Activated T-cell treated with anti-CD3 and anti-CD28 coated beads, Interleukin-2, amount 50 U/mL, for 24 hours (primary cell): ENCODE measurements around the gene INPP5D.
"Not testable (repeated sequence)": the region's sequence is repeated elsewhere in the genome, so short reads cannot be mapped to it uniquely, and the experiment has no call there.

Experiments
- DNase-seq: peaks from one replicate; pipeline ENCODE4 v3.0.0-alpha.2; 2020
- H3K27ac Mint-ChIP-seq: 2 replicates; pipeline ENCODE4 v1.8.0; 2020; ENCODE audit warnings: mild to moderate bottlenecking, mixed read lengths
- H3K27me3 Mint-ChIP-seq: 2 replicates; pipeline ENCODE4 v1.8.0; 2020; ENCODE audit warnings: mixed read lengths
- H3K36me3 Mint-ChIP-seq: 2 replicates; pipeline ENCODE4 v1.8.0; 2020; ENCODE audit warnings: low read depth, mixed read lengths
- H3K4me1 Mint-ChIP-seq: 2 replicates; pipeline ENCODE4 v1.8.0; 2020; ENCODE audit warnings: low read depth, mixed read lengths
- H3K4me3 Mint-ChIP-seq: 2 replicates; pipeline ENCODE4 v1.8.0; 2020; ENCODE audit warnings: mild to moderate bottlenecking, moderate library complexity, mixed read lengths
- H3K9me3 Mint-ChIP-seq: 2 replicates; pipeline ENCODE4 v1.8.0; 2020; ENCODE audit warnings: mixed read lengths

Gene INPP5D

DNA sequence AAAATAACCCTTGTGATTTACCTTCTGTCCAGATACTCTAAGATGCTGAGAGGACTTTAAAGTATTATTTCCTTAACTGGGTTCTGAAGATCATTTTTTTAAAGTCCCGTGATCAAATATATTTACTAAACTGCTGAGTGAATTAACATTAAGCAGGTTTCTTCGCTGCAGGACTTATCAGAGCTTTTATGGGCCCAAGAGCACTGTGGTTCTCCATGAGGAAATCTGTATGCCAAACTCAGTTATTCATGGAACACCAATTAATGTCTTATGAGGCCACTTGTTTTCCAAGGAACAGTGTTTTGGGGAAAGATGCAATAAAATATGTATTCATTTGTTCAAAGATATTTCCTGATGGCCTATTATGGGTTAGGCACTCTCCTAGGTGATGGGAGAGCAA lies 111.2 kb downstream of the INPP5D start:
- no peaks in the 10 kb centered on the region for H3K4me1 Mint-ChIP-seq
- H3K27ac Mint-ChIP-seq, result peak overlapping the region; percentile 35
- no peaks in the 10 kb centered on the region for H3K27me3 Mint-ChIP-seq
- no peak overlapping the region for H3K4me3 Mint-ChIP-seq
- H3K36me3 Mint-ChIP-seq, result peaks cover 78% of the 10 kb centered on the region
- no peaks in the 10 kb centered on the region for H3K9me3 Mint-ChIP-seq
- no peak for DNase-seq

- Mint-ChIP-seq H3K9me3 (no peaks in the 10 kb centered on the region), H3K36me3 (peaks cover 84% of the 10 kb centered on the region), H3K4me1 (no peaks in the 10 kb centered on the region), H3K27me3 (no peaks in the 10 kb centered on the region), H3K27ac (no peak overlapping the region), H3K4me3 (no peak overlapping the region)
- no peak for DNase-seq
Measured at GRCh38 chr2:233173115-233173514, 113.0 kb downstream of the INPP5D start.

GRCh38 chr2:233174137-233174536 lies 114.0 kb downstream of the INPP5D start:
- no peaks in the 10 kb centered on the region for H3K4me1 Mint-ChIP-seq
- H3K36me3 Mint-ChIP-seq, result peaks cover 83% of the 10 kb centered on the region
- no peaks in the 10 kb centered on the region for H3K27me3 Mint-ChIP-seq
- H3K9me3 Mint-ChIP-seq, result no peaks in the 10 kb centered on the region
- no peak for DNase-seq
- H3K27ac Mint-ChIP-seq, result no peak overlapping the region
- H3K4me3 Mint-ChIP-seq, result no peak overlapping the region

DNA sequence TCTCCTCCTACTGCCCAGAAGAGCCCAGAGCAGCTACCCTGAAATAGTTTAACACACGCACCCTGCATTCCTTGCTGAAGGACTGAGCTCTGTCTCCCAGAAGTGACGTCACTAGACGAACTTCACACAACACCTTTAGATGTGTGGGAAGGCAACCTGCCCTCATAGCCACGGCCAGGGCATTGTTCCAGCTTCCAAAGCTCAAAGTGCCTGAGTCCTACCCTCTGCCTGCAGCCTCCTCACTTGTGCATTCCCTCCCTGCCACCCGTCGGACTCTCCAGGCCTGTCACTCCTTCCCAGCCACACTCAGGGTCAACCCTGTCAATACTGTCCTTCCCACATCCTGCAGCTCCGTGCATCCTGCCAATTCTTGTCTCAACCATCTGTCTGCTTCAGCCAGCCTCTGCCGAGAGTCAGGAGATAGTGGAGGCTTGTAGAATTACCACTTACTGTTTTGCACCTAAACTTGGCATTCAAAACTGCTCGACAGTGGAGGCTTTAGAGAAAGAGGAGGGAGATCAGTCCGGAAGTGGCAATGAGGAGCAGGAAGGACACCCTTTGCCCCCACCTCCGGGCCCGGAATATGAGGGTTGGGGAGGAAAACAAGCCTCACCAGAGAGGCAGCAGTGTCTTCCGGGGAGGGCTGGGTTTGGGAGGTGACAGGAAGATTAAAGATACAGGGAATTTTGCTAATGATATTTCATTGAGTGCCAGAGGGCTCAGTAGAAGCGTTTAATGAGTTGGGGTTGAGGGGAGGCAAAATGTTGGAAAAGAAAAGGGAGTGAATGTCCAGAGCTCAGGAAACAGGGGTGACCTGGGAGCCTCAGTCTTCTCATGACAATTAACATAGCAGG lies 119.1 kb downstream of the INPP5D start:
- Mint-ChIP-seq H3K27ac (peak overlapping the region; percentile 84), H3K4me3 (no peak overlapping the region), H3K9me3 (no peaks in the 10 kb centered on the region), H3K36me3 (peaks cover 84% of the 10 kb centered on the region), H3K27me3 (no peaks in the 10 kb centered on the region), H3K4me1 (no peaks in the 10 kb centered on the region)
- DNase-seq, result no peak

DNA sequence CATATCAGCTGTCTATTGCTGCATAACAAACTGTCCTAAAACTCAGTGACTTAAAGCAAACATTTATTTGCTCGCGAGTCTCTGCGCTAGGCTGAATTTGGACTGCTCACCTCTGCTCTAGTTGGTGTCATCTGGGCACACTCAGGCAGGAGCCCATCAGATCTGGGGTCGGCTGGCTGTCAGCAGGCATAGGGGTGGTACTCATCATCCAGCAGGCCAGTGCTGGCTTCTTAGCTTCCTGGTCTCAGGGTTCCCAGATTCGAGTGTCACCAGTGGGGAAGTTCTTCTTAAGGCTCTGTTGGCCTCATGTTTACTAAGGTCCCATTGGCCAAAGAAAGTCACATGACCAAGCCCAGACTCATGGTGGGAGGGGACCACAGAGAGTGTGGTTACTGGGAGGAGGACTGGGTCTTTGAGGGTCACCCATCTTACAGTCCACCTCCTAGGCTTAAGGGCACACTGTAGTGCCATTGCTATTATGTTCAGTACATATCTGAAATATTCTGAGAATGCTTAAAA lies 119.8 kb downstream of the INPP5D start:
- DNase-seq, result no peak
- no peaks in the 10 kb centered on the region for H3K27me3 Mint-ChIP-seq
- no peaks in the 10 kb centered on the region for H3K9me3 Mint-ChIP-seq
- no peak overlapping the region for H3K4me3 Mint-ChIP-seq
- H3K27ac Mint-ChIP-seq, result peak overlapping the region; percentile 84
- peaks cover 87% of the 10 kb centered on the region for H3K36me3 Mint-ChIP-seq
- H3K4me1 Mint-ChIP-seq, result no peaks in the 10 kb centered on the region

DNA sequence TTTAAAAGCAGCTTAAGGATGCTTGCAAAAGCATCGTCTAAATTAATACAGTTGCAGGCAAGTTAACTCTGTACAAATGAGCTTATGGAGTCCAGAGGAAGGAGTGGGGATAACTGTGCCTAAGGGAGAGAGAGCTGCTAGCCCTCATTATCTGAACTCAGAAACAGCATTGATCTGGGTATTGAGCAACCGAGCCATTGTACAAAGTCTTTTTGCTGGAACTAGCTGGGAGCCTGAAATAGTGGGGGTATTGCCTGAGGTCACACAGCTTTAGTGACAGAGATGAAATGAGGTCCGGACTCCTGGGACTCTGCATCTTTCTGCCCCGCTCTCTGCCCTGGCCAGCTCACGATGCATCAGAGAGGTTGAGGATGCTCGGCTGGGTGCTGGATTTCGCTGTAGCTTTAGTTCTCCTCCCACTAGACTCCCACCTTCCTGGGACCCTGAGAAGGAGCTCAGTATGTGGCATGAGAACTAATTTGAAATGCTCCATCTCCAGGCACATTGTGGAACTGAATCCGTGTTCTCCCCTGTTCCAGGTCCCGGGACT lies 123.8 kb downstream of the INPP5D start:
- DNase-seq, result no peak
- no peaks in the 10 kb centered on the region for H3K4me1 Mint-ChIP-seq
- peaks cover 94% of the 10 kb centered on the region for H3K36me3 Mint-ChIP-seq
- H3K27me3 Mint-ChIP-seq, result no peaks in the 10 kb centered on the region
- H3K27ac Mint-ChIP-seq, result peak overlapping the region; percentile 76
- no peak overlapping the region for H3K4me3 Mint-ChIP-seq
- H3K9me3 Mint-ChIP-seq, result no peaks in the 10 kb centered on the region

- no peaks in the 10 kb centered on the region for H3K4me1 Mint-ChIP-seq
- no peak overlapping the region for H3K4me3 Mint-ChIP-seq
- DNase-seq, result no peak
- peaks cover 94% of the 10 kb centered on the region for H3K36me3 Mint-ChIP-seq
- H3K9me3 Mint-ChIP-seq, result no peaks in the 10 kb centered on the region
- H3K27me3 Mint-ChIP-seq, result no peaks in the 10 kb centered on the region
- H3K27ac Mint-ChIP-seq, result peak overlapping the region; percentile 76
Measured at GRCh38 chr2:233184669-233185068, 124.5 kb downstream of the INPP5D start.

DNA sequence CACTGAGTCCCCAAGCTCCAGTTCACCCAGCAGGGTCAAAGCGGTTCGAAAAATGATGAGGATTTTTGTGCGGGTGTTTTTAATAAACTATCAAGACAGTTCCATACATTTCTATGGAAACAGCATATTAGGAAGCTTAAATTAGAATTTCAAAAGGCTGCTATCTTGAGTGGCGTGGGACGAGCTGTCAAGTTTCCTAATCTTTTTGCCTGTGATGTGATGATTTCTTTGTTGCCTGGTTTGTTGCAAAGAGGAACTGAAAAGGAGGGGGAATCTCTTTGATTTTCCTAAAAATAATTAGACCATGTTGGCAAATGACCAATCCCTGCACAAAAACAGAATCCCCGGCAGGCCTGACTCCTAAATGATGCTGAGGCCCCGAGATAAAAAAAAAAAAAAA lies 125.2 kb downstream of the INPP5D start:
- no peak for DNase-seq
- Mint-ChIP-seq H3K27ac (peak overlapping the region; percentile 76), H3K4me1 (no peaks in the 10 kb centered on the region), H3K27me3 (no peaks in the 10 kb centered on the region), H3K9me3 (no peaks in the 10 kb centered on the region), H3K36me3 (peaks cover 94% of the 10 kb centered on the region), H3K4me3 (no peak overlapping the region)

GRCh38 chr2:233185963-233186362 lies 125.8 kb downstream of the INPP5D start:
- Mint-ChIP-seq H3K4me3 (no peak overlapping the region), H3K9me3 (no peaks in the 10 kb centered on the region), H3K36me3 (peaks cover 97% of the 10 kb centered on the region), H3K4me1 (no peaks in the 10 kb centered on the region), H3K27ac (peak overlapping the region; percentile 76), H3K27me3 (no peaks in the 10 kb centered on the region)
- DNase-seq, result no peak

DNA sequence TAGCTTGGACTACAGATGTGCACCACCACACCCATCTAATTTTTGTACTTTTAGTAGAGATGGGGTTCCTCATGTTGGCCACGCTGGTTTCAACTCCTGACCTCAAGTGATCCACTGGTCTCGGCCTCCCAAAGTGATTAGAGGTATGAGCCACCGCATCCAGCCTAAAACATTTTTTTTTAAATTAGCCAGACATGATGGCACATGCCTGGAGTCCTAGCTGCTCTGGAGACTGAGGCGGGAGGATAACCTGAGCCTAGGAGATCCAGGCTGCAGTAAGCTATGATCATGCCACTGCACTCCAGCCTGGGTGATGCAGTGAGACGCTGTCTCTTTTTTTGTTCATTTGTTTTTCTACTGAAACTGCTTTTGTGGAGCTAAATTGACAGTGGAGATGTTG lies 126.7 kb downstream of the INPP5D start:
- DNase-seq, result no peak
- H3K4me3 Mint-ChIP-seq, result no peak overlapping the region
- H3K36me3 Mint-ChIP-seq, result peaks cover 97% of the 10 kb centered on the region
- no peaks in the 10 kb centered on the region for H3K9me3 Mint-ChIP-seq
- H3K27ac Mint-ChIP-seq, result peak overlapping the region; percentile 18
- no peaks in the 10 kb centered on the region for H3K4me1 Mint-ChIP-seq
- H3K27me3 Mint-ChIP-seq, result no peaks in the 10 kb centered on the region

DNA sequence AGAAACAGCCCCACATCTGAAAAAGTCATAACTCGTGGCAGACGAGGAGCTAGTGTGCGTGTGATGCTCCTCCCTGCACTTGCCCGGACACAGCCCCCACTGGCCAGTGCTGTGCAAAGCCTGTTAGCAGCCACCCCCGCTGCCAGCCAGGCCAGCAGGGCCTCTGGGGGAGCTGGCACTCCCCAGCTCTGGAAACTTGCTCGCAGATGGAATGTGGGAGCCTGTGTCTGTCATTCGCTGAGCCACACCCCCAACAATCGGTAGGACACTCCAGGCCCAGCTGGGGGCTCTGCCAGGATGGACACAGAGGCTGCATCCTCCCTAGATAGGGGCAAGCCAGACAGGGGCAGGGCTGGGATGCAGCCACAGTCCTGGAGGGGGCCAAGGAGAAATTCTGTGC lies 128.9 kb downstream of the INPP5D start:
- peaks cover 97% of the 10 kb centered on the region for H3K36me3 Mint-ChIP-seq
- H3K27ac Mint-ChIP-seq, result peak overlapping the region; percentile 8
- H3K4me3 Mint-ChIP-seq, result no peak overlapping the region

GRCh38 chr2:233191016-233191415 lies 130.9 kb downstream of the INPP5D start:
- not testable (repeated sequence) for H3K4me3 Mint-ChIP-seq, H3K9me3 Mint-ChIP-seq, H3K4me1 Mint-ChIP-seq, H3K27me3 Mint-ChIP-seq, DNase-seq
- Mint-ChIP-seq H3K36me3 (peaks cover 95% of the 10 kb centered on the region), H3K27ac (peak overlapping the region; percentile 24)

More for the DNA sequence above, 128.9 kb downstream of the INPP5D start:
- H3K9me3 Mint-ChIP-seq, result no peaks in the 10 kb centered on the region
- H3K27me3 Mint-ChIP-seq, result no peaks in the 10 kb centered on the region
- no peak for DNase-seq
- H3K4me1 Mint-ChIP-seq, result no peaks in the 10 kb centered on the region

DNA sequence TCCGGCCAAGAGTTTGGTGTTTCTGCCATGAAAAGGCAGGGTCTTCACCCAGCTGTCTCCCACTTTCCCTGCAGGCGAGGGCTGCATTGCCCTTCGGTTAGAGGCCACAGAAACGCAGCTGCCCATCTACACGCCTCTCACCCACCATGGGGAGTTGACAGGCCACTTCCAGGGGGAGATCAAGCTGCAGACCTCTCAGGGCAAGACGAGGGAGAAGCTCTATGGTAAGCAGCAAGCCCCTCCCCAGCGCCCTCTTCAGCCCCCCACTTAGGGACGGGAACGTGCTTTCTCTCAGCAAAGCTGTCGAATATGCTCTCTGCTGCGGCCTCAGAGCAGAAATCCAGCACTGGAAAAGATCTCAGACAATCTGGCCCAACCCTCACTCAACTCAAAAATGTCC lies 133.6 kb downstream of the INPP5D start:
- peaks cover 4% of the 10 kb centered on the region for H3K4me1 Mint-ChIP-seq
- H3K36me3 Mint-ChIP-seq, result peaks cover 96% of the 10 kb centered on the region
- no peak overlapping the region for H3K4me3 Mint-ChIP-seq
- peak overlapping the region; percentile 28 for H3K27ac Mint-ChIP-seq
- H3K9me3 Mint-ChIP-seq, result no peaks in the 10 kb centered on the region
- H3K27me3 Mint-ChIP-seq, result no peaks in the 10 kb centered on the region
- no peak for DNase-seq

- H3K27me3 Mint-ChIP-seq, result no peaks in the 10 kb centered on the region
- peak overlapping the region; percentile 69 for H3K27ac Mint-ChIP-seq
- no peaks in the 10 kb centered on the region for H3K9me3 Mint-ChIP-seq
- peaks cover 94% of the 10 kb centered on the region for H3K36me3 Mint-ChIP-seq
- DNase-seq, result no peak
- no peak overlapping the region for H3K4me3 Mint-ChIP-seq
- H3K4me1 Mint-ChIP-seq, result peaks cover 4% of the 10 kb centered on the region
Measured at GRCh38 chr2:233195027-233195426, 134.9 kb downstream of the INPP5D start.

DNA sequence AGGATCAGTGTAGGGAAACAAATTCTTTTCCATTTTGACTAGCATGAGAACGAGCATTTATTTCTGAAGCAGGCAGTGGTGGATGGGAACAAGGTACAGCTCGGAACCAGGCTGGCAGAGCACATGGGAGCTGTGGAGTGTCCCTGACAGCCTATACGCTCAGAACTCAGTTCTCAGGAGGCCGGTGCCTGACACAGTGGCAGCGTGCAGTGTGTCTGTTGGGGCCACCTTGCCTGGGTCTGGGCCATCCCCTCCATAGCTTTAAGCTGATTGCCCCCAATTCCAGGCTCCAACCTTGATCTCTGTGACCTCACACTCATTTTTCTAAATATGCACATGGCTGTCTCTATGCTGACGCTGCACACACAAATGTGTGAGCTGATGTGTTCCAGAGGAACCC lies 136.9 kb downstream of the INPP5D start:
- Mint-ChIP-seq H3K9me3 (no peaks in the 10 kb centered on the region), H3K27ac (peak overlapping the region; percentile 9), H3K36me3 (peaks cover 92% of the 10 kb centered on the region), H3K27me3 (no peaks in the 10 kb centered on the region), H3K4me1 (peaks cover 4% of the 10 kb centered on the region), H3K4me3 (no peak overlapping the region)
- DNase-seq, result no peak
